GM12875 (cell line): ENCODE results near the gene B4GALT3.

ENCODE experiments used
- H3K4me3 ChIP-seq: one replicate; pipeline ENCODE4 v1.5.1; 2011; ENCODE audit warnings: low read depth, low read length, control low read depth
- CTCF ChIP-seq: IDR thresholded peaks from 2 replicates; pipeline ENCODE4 v1.5.1; 2011; ENCODE audit warnings: low read depth, mild to moderate bottlenecking, control low read depth, inconsistent platforms, low read length, moderate library complexity, borderline replicate concordance; ENCODE audit not compliant: insufficient read depth

B4GALT3 gene

GRCh38 chr1:161215076-161215475 is 37.8 kb upstream of the B4GALT3 start, which contains the start of gene FCER1G:
Gene FCER1G, plus strand, starts transcription at chr1:161215295. Its CDS starts 27 bp downstream, at chr1:161215322.
- no peak within 1 kb of the TSS for H3K4me3 ChIP-seq
- no peak for TF ChIP-seq CTCF

GRCh38 chr1:161214369-161214768 is 37.1 kb upstream of the B4GALT3 start:
- TF ChIP-seq CTCF: no peak
- H3K4me3 ChIP-seq: no peak overlapping the region

GRCh38 chr1:161209790-161210409 is 32.6 kb upstream of the B4GALT3 start:
- H3K4me3 ChIP-seq: no peak overlapping the region
- peak; percentile 86 for TF ChIP-seq CTCF

GRCh38 chr1:161207173-161207572 is 29.9 kb upstream of the B4GALT3 start:
- no peak overlapping the region for H3K4me3 ChIP-seq
- TF ChIP-seq CTCF: no peak

- TF ChIP-seq CTCF: no peak
- H3K4me3 ChIP-seq: no peak overlapping the region
These were observed 29.3 kb upstream of the B4GALT3 start for GRCh38 chr1:161206411-161207140.

GRCh38 chr1:161201836-161202712 is 24.8 kb upstream of the B4GALT3 start, which contains the start of gene NDUFS2:
Gene NDUFS2, plus strand, starts transcription at chr1:161202367. Its CDS starts 19 bp downstream, at chr1:161202386.
- peak within 1 kb of the TSS; percentile 88 for H3K4me3 ChIP-seq
- peak; percentile 33; the same call in 1 of the 2 replicates for TF ChIP-seq CTCF
